H9 (cell line): ENCODE measurements around the gene ZNF184. TPM values are rescaled to one million over a fixed set of nuclear protein-coding genes. Genes with fewer than 3 reads are reported as not detected.

Experiments
- DNase-seq: peaks from one replicate; pipeline ENCODE4 v3.0.0-alpha.2; 2017
- H2AFZ ChIP-seq: one replicate; pipeline ENCODE4 v1.6.1; 2013; ENCODE audit warnings: mild to moderate bottlenecking, low read length, control low read depth, moderate library complexity
- H2AK5ac ChIP-seq: 2 replicates; pipeline ENCODE4 v1.6.1; 2013; ENCODE audit warnings: low read length, control low read depth, mixed read lengths; ENCODE audit not compliant: insufficient read length
- H2BK120ac ChIP-seq: one replicate; pipeline ENCODE4 v1.6.1; 2013; ENCODE audit warnings: low read depth, mild to moderate bottlenecking, low read length, control low read depth, inconsistent platforms; ENCODE audit not compliant: poor library complexity, severe bottlenecking
- H2BK12ac ChIP-seq: 2 replicates; pipeline ENCODE4 v1.6.1; 2013; ENCODE audit warnings: low read length, control low read depth, mixed read lengths, low read depth; ENCODE audit not compliant: insufficient read length
- H2BK15ac ChIP-seq: 2 replicates; pipeline ENCODE4 v1.6.1; 2013; ENCODE audit warnings: low read depth, low read length, control low read depth
- H2BK20ac ChIP-seq: one replicate; pipeline ENCODE4 v1.6.1; 2013; ENCODE audit warnings: low read depth, mild to moderate bottlenecking, low read length, control low read depth, inconsistent platforms; ENCODE audit not compliant: poor library complexity, severe bottlenecking
- H2BK5ac ChIP-seq: 2 replicates; pipeline ENCODE4 v1.6.1; 2013; ENCODE audit warnings: low read length, control low read depth, mixed read lengths; ENCODE audit not compliant: insufficient read length
- H3K14ac ChIP-seq: 2 replicates; pipeline ENCODE4 v1.6.1; 2013; ENCODE audit warnings: low read length, control low read depth; ENCODE audit not compliant: insufficient read depth
- H3K18ac ChIP-seq: 2 replicates; pipeline ENCODE4 v1.6.1; 2013; ENCODE audit warnings: low read depth, mild to moderate bottlenecking, mixed read lengths, low read length, control low read depth; ENCODE audit not compliant: insufficient read length
- H3K23ac ChIP-seq: 2 replicates; pipeline ENCODE4 v1.6.1; 2013; ENCODE audit warnings: low read length, control low read depth, mixed read lengths, low read depth; ENCODE audit not compliant: insufficient read length
- H3K23me2 ChIP-seq: 2 replicates; pipeline ENCODE4 v1.6.1; 2013; ENCODE audit warnings: low read depth, mild to moderate bottlenecking, mixed read lengths, low read length, control low read depth; ENCODE audit not compliant: insufficient read length, poor library complexity, severe bottlenecking
- H3K27ac ChIP-seq: 2 replicates; pipeline ENCODE4 v1.5.1; 2013; ENCODE audit warnings: low read length, control low read depth, mixed read lengths, low read depth; ENCODE audit not compliant: insufficient read length
- H3K27me3 ChIP-seq: 2 replicates; pipeline ENCODE4 v1.6.1; 2013; ENCODE audit warnings: low read length, control low read depth, inconsistent platforms; ENCODE audit not compliant: insufficient read depth
- H3K4ac ChIP-seq: 2 replicates; pipeline ENCODE4 v1.6.1; 2013; ENCODE audit warnings: low read depth, mild to moderate bottlenecking, control low read depth, inconsistent platforms, low read length, moderate library complexity
- H3K4me1 ChIP-seq: 2 replicates; pipeline ENCODE4 v1.6.1; 2013; ENCODE audit warnings: low read length, control low read depth, inconsistent platforms; ENCODE audit not compliant: insufficient read depth
- H3K4me2 ChIP-seq: 2 replicates; pipeline ENCODE4 v1.6.1; 2013; ENCODE audit warnings: low read length, control low read depth, mixed read lengths; ENCODE audit not compliant: insufficient read length, insufficient read depth
- H3K56ac ChIP-seq: 2 replicates; pipeline ENCODE4 v1.6.1; 2013; ENCODE audit warnings: low read depth, mild to moderate bottlenecking, mixed read lengths, low read length, control low read depth; ENCODE audit not compliant: insufficient read length
- H3K79me1 ChIP-seq: 2 replicates; pipeline ENCODE4 v1.6.1; 2013; ENCODE audit warnings: low read depth, mild to moderate bottlenecking, moderate library complexity, low read length, control low read depth, inconsistent platforms; ENCODE audit not compliant: insufficient read depth, poor library complexity, severe bottlenecking
- H3K79me2 ChIP-seq: 2 replicates; pipeline ENCODE4 v1.6.1; 2013; ENCODE audit warnings: low read length, control low read depth, inconsistent platforms; ENCODE audit not compliant: insufficient read depth
- H3K9ac ChIP-seq: 2 replicates; pipeline ENCODE4 v1.6.1; 2013; ENCODE audit warnings: low read length, control low read depth, mixed read lengths; ENCODE audit not compliant: insufficient read length; ENCODE audit errors: extremely low read depth
- H3K9me3 ChIP-seq: one replicate; pipeline ENCODE4 v1.6.1; 2013; ENCODE audit warnings: low read depth, low read length, inconsistent platforms; ENCODE audit not compliant: control insufficient read depth
- H3T11ph ChIP-seq: one replicate; pipeline ENCODE4 v1.6.1; 2013; ENCODE audit warnings: mild to moderate bottlenecking, low read length, control low read depth, inconsistent platforms
- H4K20me1 ChIP-seq: one replicate; pipeline ENCODE4 v1.6.1; 2013; ENCODE audit not compliant: control insufficient read depth, insufficient read length, insufficient read depth
- H4K5ac ChIP-seq: 2 replicates; pipeline ENCODE4 v1.6.1; 2013; ENCODE audit warnings: low read depth, mild to moderate bottlenecking, mixed read lengths, low read length, control low read depth; ENCODE audit not compliant: insufficient read length
- H4K8ac ChIP-seq: replicated peaks from 2 replicates; pipeline ENCODE4 v1.6.1; 2013; ENCODE audit warnings: low read length, control low read depth, mixed read lengths, low read depth; ENCODE audit not compliant: insufficient read length
- H4K91ac ChIP-seq: 2 replicates; pipeline ENCODE4 v1.6.1; 2013; ENCODE audit warnings: low read depth, mild to moderate bottlenecking, moderate library complexity, mixed read lengths, low read length, control low read depth; ENCODE audit not compliant: insufficient read length
- H3K27ac Mint-ChIP-seq, 3 experiments: 2 replicates in 2 of 3; 3 replicates in 1 of 3; pipeline ENCODE4 v1.8.0; 2020 to 2021; ENCODE audit warnings: mixed read lengths in 3 of 3, mild to moderate bottlenecking in 1 of 3, moderate library complexity in 1 of 3
- H3K27me3 Mint-ChIP-seq: 2 replicates; pipeline ENCODE4 v1.8.0; 2021; ENCODE audit warnings: low read depth, mild to moderate bottlenecking, moderate library complexity, mixed read lengths
- H3K36me3 Mint-ChIP-seq, 3 experiments: 2 replicates in 2 of 3; 3 replicates in 1 of 3; pipeline ENCODE4 v1.8.0; 2020 to 2021; ENCODE audit warnings: low read depth in 3 of 3, mixed read lengths in 3 of 3; ENCODE audit not compliant: insufficient read depth in 1 of 3
- H3K4me1 Mint-ChIP-seq, 2 experiments: 2 replicates each; pipeline ENCODE4 v1.8.0; 2020; ENCODE audit warnings: mixed read lengths in 2 of 2
- H3K4me3 Mint-ChIP-seq, 2 experiments: 2 replicates in 1 of 2; 3 replicates in 1 of 2; pipeline ENCODE4 v1.8.0; 2020 to 2021; ENCODE audit warnings: mild to moderate bottlenecking in 2 of 2, mixed read lengths in 2 of 2, moderate library complexity in 1 of 2
- H3K9me3 Mint-ChIP-seq, 2 experiments: 2 replicates in 1 of 2; 3 replicates in 1 of 2; pipeline ENCODE4 v1.8.0; 2020; ENCODE audit warnings: mild to moderate bottlenecking in 2 of 2, mixed read lengths in 2 of 2, moderate library complexity in 1 of 2
- WGBS: extraction: QIAGEN DNeasy Blood & Tissue Kit; methylation state at CpG from one replicate; pipeline ENCODE4 v1.1.7; 2013; ENCODE audit warnings: missing lambda C conversion rate, low lambda C conversion rate, mixed read lengths; ENCODE audit not compliant: insufficient read length; ENCODE audit errors: extremely low coverage; 5-methylcytosine and 5-hydroxymethylcytosine counted together
- long read RNA-seq: library from polyadenylated mRNA; unstranded; transcript quantifications from one replicate; pipeline ENCODE4 v2.0.0, GENCODE V29; 2020
- total RNA-seq: library from RNA; stranded (reverse); gene quantifications from 2 replicates; pipeline ENCODE4 v1.2.1, GENCODE V29; 2021
- TF ChIP-seq, protein P1 (sequence below): fragments of 200-600 bp; sonication (generic); conservative IDR thresholded peaks from 3 replicates; pipeline ENCODE4 v1.8.0; 2021; ENCODE audit warnings: antibody characterized with exemption, mild to moderate bottlenecking

The ZNF184 gene
- 6.3 and 6.5 TPM in 2 replicates for total RNA-seq
- long read RNA-seq, transcript ZNF184-202 (6 exons, 2,899 nt): major isoform, 10 of 53 reads
- long read RNA-seq, transcript ZNF184-201 (6 exons, 3,101 nt): minor isoform, 9 of 53 reads
- long read RNA-seq, partial matches to known transcripts: 4 of 53 reads
- long read RNA-seq, other reads (novel, unspliced or antisense): 30 of 53 reads

GRCh38 chr6:27472617-27473400 is at the start of gene ZNF184:
TSS of gene ZNF184 (minus strand) at chr6:27473105. CDS start at chr6:27472294, 811 bp downstream.
- peaks cover 24 to 25% of the 10 kb centered on the region in 2 experiments for H3K4me1 Mint-ChIP-seq
- peak within 1 kb of the TSS; percentile 40 for H3K27ac ChIP-seq
- no peak within 1 kb of the TSS for H2BK20ac ChIP-seq
- peak; percentile 99 for DNase-seq
- H4K91ac ChIP-seq: no peak within 1 kb of the TSS
- H2AK5ac ChIP-seq: no peak within 1 kb of the TSS
- H4K5ac ChIP-seq: no peak within 1 kb of the TSS
- peaks cover 4% of the 10 kb centered on the region; the same call in 1 of the 2 replicates for H3K4me1 ChIP-seq
- no peak within 1 kb of the TSS for H2AFZ ChIP-seq
- no peaks in the 10 kb centered on the region for H3K9me3 ChIP-seq
- no peak within 1 kb of the TSS for H2BK12ac ChIP-seq
- peaks cover 0 to 3% of the 10 kb centered on the region in 2 experiments; a peak in 2 of 5 replicates for H3K9me3 Mint-ChIP-seq
- peaks cover 2% of the 10 kb centered on the region; the same call in 1 of the 2 replicates for H3K27me3 Mint-ChIP-seq
- no peaks in the 10 kb centered on the region for H4K20me1 ChIP-seq
- no peak within 1 kb of the TSS for H3K56ac ChIP-seq
- TF ChIP-seq, protein P1, sequence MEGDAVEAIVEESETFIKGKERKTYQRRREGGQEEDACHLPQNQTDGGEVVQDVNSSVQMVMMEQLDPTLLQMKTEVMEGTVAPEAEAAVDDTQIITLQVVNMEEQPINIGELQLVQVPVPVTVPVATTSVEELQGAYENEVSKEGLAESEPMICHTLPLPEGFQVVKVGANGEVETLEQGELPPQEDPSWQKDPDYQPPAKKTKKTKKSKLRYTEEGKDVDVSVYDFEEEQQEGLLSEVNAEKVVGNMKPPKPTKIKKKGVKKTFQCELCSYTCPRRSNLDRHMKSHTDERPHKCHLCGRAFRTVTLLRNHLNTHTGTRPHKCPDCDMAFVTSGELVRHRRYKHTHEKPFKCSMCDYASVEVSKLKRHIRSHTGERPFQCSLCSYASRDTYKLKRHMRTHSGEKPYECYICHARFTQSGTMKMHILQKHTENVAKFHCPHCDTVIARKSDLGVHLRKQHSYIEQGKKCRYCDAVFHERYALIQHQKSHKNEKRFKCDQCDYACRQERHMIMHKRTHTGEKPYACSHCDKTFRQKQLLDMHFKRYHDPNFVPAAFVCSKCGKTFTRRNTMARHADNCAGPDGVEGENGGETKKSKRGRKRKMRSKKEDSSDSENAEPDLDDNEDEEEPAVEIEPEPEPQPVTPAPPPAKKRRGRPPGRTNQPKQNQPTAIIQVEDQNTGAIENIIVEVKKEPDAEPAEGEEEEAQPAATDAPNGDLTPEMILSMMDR: peak; percentile 25; the same call in 1 of the 3 replicates
- peaks cover 7% of the 10 kb centered on the region for H3K23me2 ChIP-seq
- H4K8ac ChIP-seq: no peak within 1 kb of the TSS
- H3K9ac ChIP-seq: peak within 1 kb of the TSS; percentile 56
- H2BK5ac ChIP-seq: no peak within 1 kb of the TSS
- H3T11ph ChIP-seq: no peak within 1 kb of the TSS
- no peak within 1 kb of the TSS for H3K4ac ChIP-seq
- H3K79me1 ChIP-seq: no peaks in the 10 kb centered on the region
- peak within 1 kb of the TSS; percentile 98 to 99 for H3K4me3 Mint-ChIP-seq
- no CpG with 5 or more reads among the region's 56 CpGs for WGBS
- no peaks in the 10 kb centered on the region for H3K79me2 ChIP-seq
- no peak within 1 kb of the TSS for H3K23ac ChIP-seq
- peak within 1 kb of the TSS; percentile 98 to 99 (median 98) for H3K27ac Mint-ChIP-seq
- peak within 1 kb of the TSS; percentile 94 for H3K4me2 ChIP-seq
- H3K14ac ChIP-seq: peak within 1 kb of the TSS; percentile 80; the same call in 1 of the 2 replicates
- H3K36me3 Mint-ChIP-seq: peaks cover 1 to 20% (median 17%) of the 10 kb centered on the region in 3 experiments; a peak in 6 of 7 replicates
- no peaks in the 10 kb centered on the region; the same call in 1 of the 2 replicates for H3K27me3 ChIP-seq
- H2BK120ac ChIP-seq: no peak within 1 kb of the TSS
- peak within 1 kb of the TSS; percentile 62 for H3K18ac ChIP-seq
- H2BK15ac ChIP-seq: no peak within 1 kb of the TSS
